H9 (cell line): ENCODE results near the gene MALRD1. TPM values are rescaled to one million over a fixed set of nuclear protein-coding genes. Genes with fewer than 3 reads are reported as not detected.

Source experiments
- DNase-seq: peaks from one replicate; pipeline ENCODE4 v3.0.0-alpha.2; 2017
- H2AFZ ChIP-seq: one replicate; pipeline ENCODE4 v1.6.1; 2013; ENCODE audit warnings: mild to moderate bottlenecking, low read length, control low read depth, moderate library complexity
- H2AK5ac ChIP-seq: 2 replicates; pipeline ENCODE4 v1.6.1; 2013; ENCODE audit warnings: low read length, control low read depth, mixed read lengths; ENCODE audit not compliant: insufficient read length
- H2BK120ac ChIP-seq: one replicate; pipeline ENCODE4 v1.6.1; 2013; ENCODE audit warnings: low read depth, mild to moderate bottlenecking, low read length, control low read depth, inconsistent platforms; ENCODE audit not compliant: poor library complexity, severe bottlenecking
- H2BK12ac ChIP-seq: 2 replicates; pipeline ENCODE4 v1.6.1; 2013; ENCODE audit warnings: low read length, control low read depth, mixed read lengths, low read depth; ENCODE audit not compliant: insufficient read length
- H2BK15ac ChIP-seq: 2 replicates; pipeline ENCODE4 v1.6.1; 2013; ENCODE audit warnings: low read depth, low read length, control low read depth
- H2BK20ac ChIP-seq: one replicate; pipeline ENCODE4 v1.6.1; 2013; ENCODE audit warnings: low read depth, mild to moderate bottlenecking, low read length, control low read depth, inconsistent platforms; ENCODE audit not compliant: poor library complexity, severe bottlenecking
- H2BK5ac ChIP-seq: 2 replicates; pipeline ENCODE4 v1.6.1; 2013; ENCODE audit warnings: low read length, control low read depth, mixed read lengths; ENCODE audit not compliant: insufficient read length
- H3K14ac ChIP-seq: 2 replicates; pipeline ENCODE4 v1.6.1; 2013; ENCODE audit warnings: low read length, control low read depth; ENCODE audit not compliant: insufficient read depth
- H3K18ac ChIP-seq: 2 replicates; pipeline ENCODE4 v1.6.1; 2013; ENCODE audit warnings: low read depth, mild to moderate bottlenecking, mixed read lengths, low read length, control low read depth; ENCODE audit not compliant: insufficient read length
- H3K23ac ChIP-seq: 2 replicates; pipeline ENCODE4 v1.6.1; 2013; ENCODE audit warnings: low read length, control low read depth, mixed read lengths, low read depth; ENCODE audit not compliant: insufficient read length
- H3K23me2 ChIP-seq: 2 replicates; pipeline ENCODE4 v1.6.1; 2013; ENCODE audit warnings: low read depth, mild to moderate bottlenecking, mixed read lengths, low read length, control low read depth; ENCODE audit not compliant: insufficient read length, poor library complexity, severe bottlenecking
- H3K27ac ChIP-seq: 2 replicates; pipeline ENCODE4 v1.5.1; 2013; ENCODE audit warnings: low read length, control low read depth, mixed read lengths, low read depth; ENCODE audit not compliant: insufficient read length
- H3K27me3 ChIP-seq: 2 replicates; pipeline ENCODE4 v1.6.1; 2013; ENCODE audit warnings: low read length, control low read depth, inconsistent platforms; ENCODE audit not compliant: insufficient read depth
- H3K4ac ChIP-seq: 2 replicates; pipeline ENCODE4 v1.6.1; 2013; ENCODE audit warnings: low read depth, mild to moderate bottlenecking, control low read depth, inconsistent platforms, low read length, moderate library complexity
- H3K4me1 ChIP-seq: 2 replicates; pipeline ENCODE4 v1.6.1; 2013; ENCODE audit warnings: low read length, control low read depth, inconsistent platforms; ENCODE audit not compliant: insufficient read depth
- H3K4me2 ChIP-seq: 2 replicates; pipeline ENCODE4 v1.6.1; 2013; ENCODE audit warnings: low read length, control low read depth, mixed read lengths; ENCODE audit not compliant: insufficient read length, insufficient read depth
- H3K56ac ChIP-seq: 2 replicates; pipeline ENCODE4 v1.6.1; 2013; ENCODE audit warnings: low read depth, mild to moderate bottlenecking, mixed read lengths, low read length, control low read depth; ENCODE audit not compliant: insufficient read length
- H3K79me1 ChIP-seq: 2 replicates; pipeline ENCODE4 v1.6.1; 2013; ENCODE audit warnings: low read depth, mild to moderate bottlenecking, moderate library complexity, low read length, control low read depth, inconsistent platforms; ENCODE audit not compliant: insufficient read depth, poor library complexity, severe bottlenecking
- H3K79me2 ChIP-seq: 2 replicates; pipeline ENCODE4 v1.6.1; 2013; ENCODE audit warnings: low read length, control low read depth, inconsistent platforms; ENCODE audit not compliant: insufficient read depth
- H3K9ac ChIP-seq: 2 replicates; pipeline ENCODE4 v1.6.1; 2013; ENCODE audit warnings: low read length, control low read depth, mixed read lengths; ENCODE audit not compliant: insufficient read length; ENCODE audit errors: extremely low read depth
- H3K9me3 ChIP-seq: one replicate; pipeline ENCODE4 v1.6.1; 2013; ENCODE audit warnings: low read depth, low read length, inconsistent platforms; ENCODE audit not compliant: control insufficient read depth
- H3T11ph ChIP-seq: one replicate; pipeline ENCODE4 v1.6.1; 2013; ENCODE audit warnings: mild to moderate bottlenecking, low read length, control low read depth, inconsistent platforms
- H4K20me1 ChIP-seq: one replicate; pipeline ENCODE4 v1.6.1; 2013; ENCODE audit not compliant: control insufficient read depth, insufficient read length, insufficient read depth
- H4K5ac ChIP-seq: 2 replicates; pipeline ENCODE4 v1.6.1; 2013; ENCODE audit warnings: low read depth, mild to moderate bottlenecking, mixed read lengths, low read length, control low read depth; ENCODE audit not compliant: insufficient read length
- H4K8ac ChIP-seq: replicated peaks from 2 replicates; pipeline ENCODE4 v1.6.1; 2013; ENCODE audit warnings: low read length, control low read depth, mixed read lengths, low read depth; ENCODE audit not compliant: insufficient read length
- H4K91ac ChIP-seq: 2 replicates; pipeline ENCODE4 v1.6.1; 2013; ENCODE audit warnings: low read depth, mild to moderate bottlenecking, moderate library complexity, mixed read lengths, low read length, control low read depth; ENCODE audit not compliant: insufficient read length
- H3K27ac Mint-ChIP-seq, 3 experiments: 2 replicates in 2 of 3; 3 replicates in 1 of 3; pipeline ENCODE4 v1.8.0; 2020 to 2021; ENCODE audit warnings: mixed read lengths in 3 of 3, mild to moderate bottlenecking in 1 of 3, moderate library complexity in 1 of 3
- H3K27me3 Mint-ChIP-seq: 2 replicates; pipeline ENCODE4 v1.8.0; 2021; ENCODE audit warnings: low read depth, mild to moderate bottlenecking, moderate library complexity, mixed read lengths
- H3K36me3 Mint-ChIP-seq, 3 experiments: 2 replicates in 2 of 3; 3 replicates in 1 of 3; pipeline ENCODE4 v1.8.0; 2020 to 2021; ENCODE audit warnings: low read depth in 3 of 3, mixed read lengths in 3 of 3; ENCODE audit not compliant: insufficient read depth in 1 of 3
- H3K4me1 Mint-ChIP-seq, 2 experiments: 2 replicates each; pipeline ENCODE4 v1.8.0; 2020; ENCODE audit warnings: mixed read lengths in 2 of 2
- H3K4me3 Mint-ChIP-seq, 2 experiments: 2 replicates in 1 of 2; 3 replicates in 1 of 2; pipeline ENCODE4 v1.8.0; 2020 to 2021; ENCODE audit warnings: mild to moderate bottlenecking in 2 of 2, mixed read lengths in 2 of 2, moderate library complexity in 1 of 2
- H3K9me3 Mint-ChIP-seq, 2 experiments: 2 replicates in 1 of 2; 3 replicates in 1 of 2; pipeline ENCODE4 v1.8.0; 2020; ENCODE audit warnings: mild to moderate bottlenecking in 2 of 2, mixed read lengths in 2 of 2, moderate library complexity in 1 of 2
- CTCF ChIP-seq: fragments of 200-600 bp; sonication (generic); conservative IDR thresholded peaks from 3 replicates; pipeline ENCODE4 v1.8.0; 2021; ENCODE audit warnings: antibody characterized with exemption, mild to moderate bottlenecking
- WGBS: extraction: QIAGEN DNeasy Blood & Tissue Kit; methylation state at CpG from one replicate; pipeline ENCODE4 v1.1.7; 2013; ENCODE audit warnings: missing lambda C conversion rate, low lambda C conversion rate, mixed read lengths; ENCODE audit not compliant: insufficient read length; ENCODE audit errors: extremely low coverage; 5-methylcytosine and 5-hydroxymethylcytosine counted together
- total RNA-seq: library from RNA; stranded (reverse); gene quantifications from 2 replicates; pipeline ENCODE4 v1.2.1, GENCODE V29; 2021

The MALRD1 gene
- total RNA-seq, 1 experiment from 2014 or later, result 0.20 TPM

GRCh38 chr10:19133992-19134391, 85.4 kb downstream of the MALRD1 start:
- Histone ChIP-seq H2BK15ac (no peak overlapping the region), H4K5ac (no peak overlapping the region), H3K9me3 (no peaks in the 10 kb centered on the region), H3T11ph (no peak overlapping the region), H4K20me1 (no peaks in the 10 kb centered on the region), H3K27me3 (no peaks in the 10 kb centered on the region), H2BK120ac (no peak overlapping the region), H3K23ac (no peak overlapping the region), H3K4ac (no peak overlapping the region), H3K27ac (no peak overlapping the region), H2BK12ac (no peak overlapping the region), H2BK20ac (no peak overlapping the region), H3K18ac (no peak overlapping the region), H3K4me2 (no peak overlapping the region), H3K79me2 (no peaks in the 10 kb centered on the region), H3K4me1 (no peaks in the 10 kb centered on the region), H2BK5ac (no peak overlapping the region), H3K56ac (no peak overlapping the region), H3K14ac (no peak overlapping the region), H2AK5ac (no peak overlapping the region), H3K9ac (no peak overlapping the region), H2AFZ (no peak overlapping the region), H3K23me2 (no peaks in the 10 kb centered on the region), H4K8ac (no peak overlapping the region), H4K91ac (no peak overlapping the region), H3K79me1 (no peaks in the 10 kb centered on the region)
- H3K27me3 Mint-ChIP-seq, result no peaks in the 10 kb centered on the region
- no peaks in the 10 kb centered on the region for H3K9me3 Mint-ChIP-seq
- no CpG with 5 or more reads among the region's 4 CpGs for WGBS
- DNase-seq, result no peak
- TF ChIP-seq CTCF, result no peak
- peaks cover 6 to 7% of the 10 kb centered on the region in 2 experiments for H3K4me1 Mint-ChIP-seq
- no peak overlapping the region for H3K4me3 Mint-ChIP-seq
- H3K27ac Mint-ChIP-seq, result peak overlapping the region in 1 of 3 experiments; percentile 45; a peak in 1 of 7 replicates
- H3K36me3 Mint-ChIP-seq, result no peaks in the 10 kb centered on the region
